Right atrium auricular region (tissue), 2 donors: ENCODE measurements around the gene GKN1. TPM values are rescaled to one million over a fixed set of nuclear protein-coding genes. Genes with fewer than 3 reads are reported as not detected.
A peak's percentile ranks its signal among the peaks of the same experiment; 100 is the strongest.

ENCODE experiments used
- DNase-seq: peaks from one replicate; pipeline ENCODE4 v3.0.0-alpha.2; 2019; ENCODE audit warnings: low spot score
- H3K27ac ChIP-seq, 2 donors: fragments of 200-600 bp; sonication (generic); 1 replicate in 1 of 2; 2 replicates in 1 of 2; pipeline ENCODE4 v1.5.1; 2016 to 2019
- H3K27me3 ChIP-seq, 2 donors: fragments of 200-600 bp; sonication (generic); one replicate each; pipeline versions ENCODE4 v1.5.1 to v1.6.0; 2017 to 2019
- H3K36me3 ChIP-seq: fragments of 200-600 bp; sonication (generic); one replicate; pipeline ENCODE4 v1.5.1; 2016
- H3K4me1 ChIP-seq, 2 donors: fragments of 200-600 bp; sonication (generic); one replicate each; pipeline versions ENCODE4 v1.5.1 to v1.6.0; 2017 to 2019
- H3K4me3 ChIP-seq, 2 donors: fragments of 200-600 bp; sonication (generic); 1 replicate in 1 of 2; 2 replicates in 1 of 2; pipeline ENCODE4 v1.5.1; 2017 to 2019; ENCODE audit warnings: mild to moderate bottlenecking in 1 of 2, moderate library complexity in 1 of 2
- H3K9me3 ChIP-seq, 2 donors: fragments of 200-600 bp; sonication (generic); one replicate each; pipeline ENCODE4 v1.5.1; 2019
- CTCF ChIP-seq, 2 donors: fragments of 200-600 bp; sonication (generic); IDR thresholded peaks; one replicate each; pipeline ENCODE4 v1.5.1; 2019; ENCODE audit warnings: antibody characterized with exemption in 2 of 2
- total RNA-seq, 2 donors: library from RNA; depleted of rRNA; stranded (reverse); fragments of >200 nt; gene quantifications; one replicate each; pipeline ENCODE4 v1.1.0, GENCODE V29; 2016

GKN1 gene
- total RNA-seq, 2 donors from 2014 or later = not detected

GRCh38 chr2:68994864-68995263, 20.4 kb downstream of the GKN1 start:
- TF ChIP-seq CTCF (IDR thresholded peaks at IDR 0.05) = no peak

GRCh38 chr2:68995916-68996315, 21.5 kb downstream of the GKN1 start:
- no peak overlapping the region for H3K27ac ChIP-seq
- H3K27me3 ChIP-seq = no peaks in the 10 kb centered on the region
- H3K36me3 ChIP-seq = no peaks in the 10 kb centered on the region
- no peaks in the 10 kb centered on the region for H3K9me3 ChIP-seq
- no peak for TF ChIP-seq CTCF (IDR thresholded peaks at IDR 0.05)
- H3K4me3 ChIP-seq = no peak overlapping the region
- DNase-seq = no peak
- H3K4me1 ChIP-seq = no peaks in the 10 kb centered on the region

More at GRCh38 chr2:68994864-68995263, 20.4 kb downstream of the GKN1 start:
- no peaks in the 10 kb centered on the region for H3K36me3 ChIP-seq
- no peak overlapping the region for H3K27ac ChIP-seq
- H3K4me3 ChIP-seq = no peak overlapping the region
- no peaks in the 10 kb centered on the region for H3K4me1 ChIP-seq
- no peaks in the 10 kb centered on the region for H3K27me3 ChIP-seq
- H3K9me3 ChIP-seq = no peaks in the 10 kb centered on the region
- peak; percentile 79 for DNase-seq

- Histone ChIP-seq H3K36me3 (no peaks in the 10 kb centered on the region), H3K9me3 (peaks cover 0 to 9% of the 10 kb centered on the region in 2 donors), H3K27me3 (no peaks in the 10 kb centered on the region), H3K4me1 (no peaks in the 10 kb centered on the region), H3K4me3 (no peak overlapping the region), H3K27ac (no peak overlapping the region)
- TF ChIP-seq CTCF (IDR thresholded peaks at IDR 0.05) = no peak
- no peak for DNase-seq
These were observed 23.0 kb downstream of the GKN1 start for GRCh38 chr2:68997401-68997800.

GRCh38 chr2:69001879-69002278, 27.4 kb downstream of the GKN1 start:
- Histone ChIP-seq H3K36me3 (no peaks in the 10 kb centered on the region), H3K9me3 (peaks cover 0 to 9% of the 10 kb centered on the region in 2 donors), H3K4me1 (peaks cover 0 to 4% of the 10 kb centered on the region in 2 donors), H3K27me3 (no peaks in the 10 kb centered on the region), H3K4me3 (no peak overlapping the region), H3K27ac (no peak overlapping the region)
- DNase-seq = no peak
- TF ChIP-seq CTCF (IDR thresholded peaks at IDR 0.05) = no peak

- Histone ChIP-seq H3K36me3 (no peaks in the 10 kb centered on the region), H3K9me3 (peaks cover 0 to 9% of the 10 kb centered on the region in 2 donors), H3K27ac (no peak overlapping the region), H3K4me3 (no peak overlapping the region), H3K4me1 (peaks cover 0 to 11% of the 10 kb centered on the region in 2 donors), H3K27me3 (no peaks in the 10 kb centered on the region)
- no peak for DNase-seq
- TF ChIP-seq CTCF (IDR thresholded peaks at IDR 0.05) = no peak
These were observed 29.3 kb downstream of the GKN1 start for GRCh38 chr2:69003731-69004130.

- Histone ChIP-seq H3K27me3 (no peaks in the 10 kb centered on the region), H3K4me1 (peaks cover 0 to 11% of the 10 kb centered on the region in 2 donors), H3K9me3 (no peaks in the 10 kb centered on the region), H3K4me3 (no peak overlapping the region), H3K27ac (no peak overlapping the region), H3K36me3 (no peaks in the 10 kb centered on the region)
- no peak for TF ChIP-seq CTCF (IDR thresholded peaks at IDR 0.05)
- no peak for DNase-seq
These were observed 32.7 kb downstream of the GKN1 start for GRCh38 chr2:69007169-69007568.
